ENCODE results near the gene FAM117A.
A peak's percentile ranks its signal among the peaks of the same experiment; 100 is the strongest.

FAM117A gene

GRCh38 chr17:49708515-49709183 lies 55.3 kb downstream of the FAM117A start:
- DNase-seq (ENCODE audit: low read depth) = no peak

GRCh38 chr17:49707608-49708514 lies 56.1 kb downstream of the FAM117A start, which contains the start of gene SLC35B1:
SLC35B1 (minus strand) TSS chr17:49707964; CDS start chr17:49707833, 131 bp downstream.
- DNase-seq (ENCODE audit: low read depth) = peak; percentile 98

- DNase-seq (ENCODE audit: low read depth) = no peak
These were observed 56.7 kb downstream of the FAM117A start for GRCh38 chr17:49707246-49707607.

GRCh38 chr17:49705254-49705653 lies 58.7 kb downstream of the FAM117A start:
- no peak for DNase-seq (ENCODE audit: low read depth)

- DNase-seq (ENCODE audit: low read depth) = no peak
These were observed 60.2 kb downstream of the FAM117A start for GRCh38 chr17:49703557-49704277.

- no peak for DNase-seq (ENCODE audit: low read depth)
These were observed 63.0 kb downstream of the FAM117A start for GRCh38 chr17:49700960-49701359.

- DNase-seq (ENCODE audit: low read depth) = no peak
These were observed 63.9 kb downstream of the FAM117A start for GRCh38 chr17:49699966-49700575.

GRCh38 chr17:49698005-49698404 lies 65.9 kb downstream of the FAM117A start:
- no peak for DNase-seq (ENCODE audit: low read depth)

GRCh38 chr17:49696233-49696761 lies 67.6 kb downstream of the FAM117A start:
- DNase-seq (ENCODE audit: low read depth) = no peak

GRCh38 chr17:49695698-49696232 lies 68.2 kb downstream of the FAM117A start:
- no peak for DNase-seq (ENCODE audit: low read depth)

- no peak for DNase-seq (ENCODE audit: low read depth)
These were observed 68.9 kb downstream of the FAM117A start for GRCh38 chr17:49694847-49695697.

GRCh38 chr17:49692751-49693150 lies 71.2 kb downstream of the FAM117A start:
- DNase-seq (ENCODE audit: low read depth) = no peak

GRCh38 chr17:49691677-49692191 lies 72.2 kb downstream of the FAM117A start:
- no peak for DNase-seq (ENCODE audit: low read depth)

GRCh38 chr17:49691086-49691676 lies 72.8 kb downstream of the FAM117A start:
- DNase-seq (ENCODE audit: low read depth) = no peak

- DNase-seq (ENCODE audit: low read depth) = no peak
These were observed 73.7 kb downstream of the FAM117A start for GRCh38 chr17:49690256-49690655.

- no peak for DNase-seq (ENCODE audit: low read depth)
These were observed 75.1 kb downstream of the FAM117A start for GRCh38 chr17:49688848-49689247.

- DNase-seq (ENCODE audit: low read depth) = no peak
These were observed 75.9 kb downstream of the FAM117A start for GRCh38 chr17:49687878-49688491.

- no peak for DNase-seq (ENCODE audit: low read depth)
These were observed 82.6 kb downstream of the FAM117A start for GRCh38 chr17:49681106-49681979.

- no peak for DNase-seq (ENCODE audit: low read depth)
These were observed 83.6 kb downstream of the FAM117A start for GRCh38 chr17:49680314-49680713.
